PC-9 (cell line): ENCODE results near the gene MAN1A1.

ENCODE experiments used
- CTCF ChIP-seq: fragments of 200-600 bp; sonication (generic); conservative IDR thresholded peaks from 2 replicates; pipeline ENCODE4 v1.6.1; 2017; ENCODE audit warnings: mixed run types, antibody characterized with exemption, mild to moderate bottlenecking, moderate library complexity
- EZH2 ChIP-seq: fragments of 200-600 bp; sonication (generic); IDR thresholded peaks from 2 replicates; pipeline ENCODE4 v1.8.0; 2017; ENCODE audit warnings: antibody characterized with exemption, low read depth

GRCh38 chr6:119342430-119342829, 7.1 kb downstream of the MAN1A1 start:
- TF ChIP-seq CTCF, result no peak
- no peak for TF ChIP-seq EZH2
